NCI-H1417 treated with DMSO at 0.1 percent for 48 hours (cell line): ENCODE measurements around the gene MPRIP.
"Not testable (repeated sequence)": the region's sequence is repeated elsewhere in the genome, so short reads cannot be mapped to it uniquely, and the experiment has no call there.

Source experiments
- DNase-seq: peaks from one replicate; lab custom pipeline; 2025; lab: John Stamatoyannopoulos, UW

MPRIP gene, protein sequence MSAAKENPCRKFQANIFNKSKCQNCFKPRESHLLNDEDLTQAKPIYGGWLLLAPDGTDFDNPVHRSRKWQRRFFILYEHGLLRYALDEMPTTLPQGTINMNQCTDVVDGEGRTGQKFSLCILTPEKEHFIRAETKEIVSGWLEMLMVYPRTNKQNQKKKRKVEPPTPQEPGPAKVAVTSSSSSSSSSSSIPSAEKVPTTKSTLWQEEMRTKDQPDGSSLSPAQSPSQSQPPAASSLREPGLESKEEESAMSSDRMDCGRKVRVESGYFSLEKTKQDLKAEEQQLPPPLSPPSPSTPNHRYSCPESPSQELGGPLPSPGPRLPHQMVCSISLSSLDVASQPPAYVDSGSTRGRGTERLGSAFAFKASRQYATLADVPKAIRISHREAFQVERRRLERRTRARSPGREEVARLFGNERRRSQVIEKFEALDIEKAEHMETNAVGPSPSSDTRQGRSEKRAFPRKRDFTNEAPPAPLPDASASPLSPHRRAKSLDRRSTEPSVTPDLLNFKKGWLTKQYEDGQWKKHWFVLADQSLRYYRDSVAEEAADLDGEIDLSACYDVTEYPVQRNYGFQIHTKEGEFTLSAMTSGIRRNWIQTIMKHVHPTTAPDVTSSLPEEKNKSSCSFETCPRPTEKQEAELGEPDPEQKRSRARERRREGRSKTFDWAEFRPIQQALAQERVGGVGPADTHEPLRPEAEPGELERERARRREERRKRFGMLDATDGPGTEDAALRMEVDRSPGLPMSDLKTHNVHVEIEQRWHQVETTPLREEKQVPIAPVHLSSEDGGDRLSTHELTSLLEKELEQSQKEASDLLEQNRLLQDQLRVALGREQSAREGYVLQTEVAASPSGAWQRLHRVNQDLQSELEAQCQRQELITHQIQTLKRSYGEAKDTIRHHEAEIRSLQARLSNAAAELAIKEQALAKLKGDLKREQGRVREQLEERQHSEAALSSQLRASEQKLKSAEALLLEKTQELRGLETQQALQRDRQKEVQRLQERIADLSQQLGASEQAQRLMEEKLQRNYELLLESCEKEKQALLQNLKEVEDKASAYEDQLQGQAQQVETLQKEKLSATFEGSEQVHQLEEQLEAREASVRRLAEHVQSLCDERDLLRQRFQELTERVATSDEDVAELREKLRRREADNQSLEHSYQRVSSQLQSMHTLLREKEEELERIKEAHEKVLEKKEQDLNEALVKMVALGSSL (N-terminal part only)

GRCh38 chr17:17042384-17042736 is at the start of gene MPRIP:
MPRIP (plus strand) TSS chr17:17042457; CDS start chr17:17042849, 392 bp downstream.
- no peak for DNase-seq

- DNase-seq: no peak
Measured at GRCh38 chr17:16994631-16995030, 47.6 kb upstream of the MPRIP start.

GRCh38 chr17:16995930-16996329 is 46.3 kb upstream of the MPRIP start:
- DNase-seq: no peak

DNA sequence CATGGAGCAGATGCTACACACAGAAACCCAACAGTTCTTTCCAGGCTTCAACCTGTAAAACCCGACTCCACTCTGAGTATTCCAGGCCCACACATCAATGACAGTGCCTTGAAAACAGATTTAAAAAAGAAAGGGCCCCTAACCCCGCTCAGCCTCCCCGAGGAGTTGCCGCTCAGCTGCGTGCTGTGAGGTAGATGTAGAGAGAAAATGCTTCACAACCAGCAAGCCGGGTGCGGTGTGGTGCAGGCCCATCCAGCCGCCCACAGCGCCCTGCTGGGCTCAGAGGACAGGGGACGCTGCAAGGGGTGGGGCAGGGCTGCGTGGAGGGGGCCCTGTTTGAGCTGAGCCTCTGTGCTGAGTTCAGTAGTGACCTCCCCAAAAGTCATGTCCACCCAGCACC is 45.5 kb upstream of the MPRIP start:
- not testable (repeated sequence) for DNase-seq

DNA sequence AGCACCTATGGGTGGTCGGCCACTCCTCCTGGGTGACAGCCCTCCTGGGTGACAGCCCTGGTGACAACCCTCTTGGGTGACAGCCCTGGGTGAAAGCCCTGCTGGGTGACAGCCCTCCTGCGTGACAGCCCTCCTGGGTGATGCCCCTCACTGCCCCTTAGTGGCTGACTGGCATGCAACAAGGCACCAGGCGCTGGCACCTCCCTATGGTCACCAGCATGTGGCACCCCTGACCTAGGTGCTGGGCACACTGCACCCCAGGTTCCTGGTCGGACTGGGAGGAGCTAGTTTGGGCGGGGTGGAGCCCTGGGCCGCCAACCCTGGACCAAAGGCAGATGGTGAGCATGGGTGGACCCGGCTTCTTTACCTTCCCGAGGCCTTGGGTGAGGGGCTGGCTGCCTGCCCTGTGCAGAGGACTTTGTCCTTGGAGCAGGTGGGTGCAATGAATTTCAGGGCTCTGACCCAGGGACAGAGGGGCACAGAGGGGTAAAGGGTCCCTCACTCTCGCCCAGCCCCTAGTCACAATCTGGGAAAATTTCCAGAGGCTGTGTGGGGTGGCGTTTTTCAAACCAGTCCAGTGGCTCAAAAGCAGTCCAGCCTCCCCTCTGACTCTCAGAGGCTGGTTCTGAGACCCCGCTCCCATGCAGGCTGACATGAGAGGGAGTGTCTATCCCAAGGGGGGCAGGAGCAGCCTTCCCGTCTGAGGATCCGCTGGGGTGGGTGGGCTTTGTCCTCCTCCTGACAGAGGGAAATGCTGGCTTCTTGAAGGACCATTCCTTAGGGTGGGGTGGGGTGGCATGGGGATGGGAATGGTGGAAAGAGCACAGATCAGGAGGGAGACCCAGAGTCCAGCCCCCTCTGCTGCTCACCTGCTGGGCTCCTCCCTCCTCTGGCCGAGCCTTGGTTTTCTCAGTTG is 44.5 kb upstream of the MPRIP start:
- DNase-seq: no peak

DNA sequence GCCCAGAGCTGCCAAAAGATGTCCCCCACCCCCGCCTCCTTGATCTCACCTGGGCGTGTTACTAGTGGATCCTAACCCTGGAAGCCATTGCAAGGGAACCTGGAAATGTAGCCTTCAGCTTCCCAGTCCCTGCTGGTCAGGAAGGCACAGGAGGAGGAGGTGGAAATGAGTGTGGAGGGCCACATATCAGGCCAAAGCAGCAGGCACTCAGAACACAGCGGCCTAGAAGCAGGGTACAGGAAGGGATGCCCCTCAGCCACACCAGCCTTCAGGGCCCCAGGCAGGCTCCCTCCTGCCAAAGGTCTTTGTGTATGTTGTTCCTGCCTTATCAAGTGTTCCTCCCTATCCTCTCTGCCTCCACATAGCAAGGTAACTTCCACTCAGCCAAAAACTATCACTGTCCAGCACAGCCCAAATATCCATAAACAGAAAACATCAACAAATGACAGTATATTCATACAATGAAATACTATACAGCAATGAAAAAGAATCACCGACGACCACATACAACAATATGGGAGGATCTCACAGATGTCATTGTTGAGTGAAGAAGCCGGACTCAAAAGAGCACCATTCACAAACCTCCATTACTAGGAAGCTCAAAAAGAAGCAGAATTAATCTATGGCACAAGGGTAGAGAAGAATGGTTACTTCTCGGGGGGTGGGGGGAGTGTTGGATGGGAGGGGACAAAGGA is 42.2 kb upstream of the MPRIP start:
- no peak for DNase-seq

GRCh38 chr17:17001076-17001777 is 41.0 kb upstream of the MPRIP start:
- no peak for DNase-seq

GRCh38 chr17:17001874-17002520 is 40.3 kb upstream of the MPRIP start:
- DNase-seq: no peak

GRCh38 chr17:17002731-17003715 is 39.2 kb upstream of the MPRIP start:
- DNase-seq: not testable (repeated sequence)

DNA sequence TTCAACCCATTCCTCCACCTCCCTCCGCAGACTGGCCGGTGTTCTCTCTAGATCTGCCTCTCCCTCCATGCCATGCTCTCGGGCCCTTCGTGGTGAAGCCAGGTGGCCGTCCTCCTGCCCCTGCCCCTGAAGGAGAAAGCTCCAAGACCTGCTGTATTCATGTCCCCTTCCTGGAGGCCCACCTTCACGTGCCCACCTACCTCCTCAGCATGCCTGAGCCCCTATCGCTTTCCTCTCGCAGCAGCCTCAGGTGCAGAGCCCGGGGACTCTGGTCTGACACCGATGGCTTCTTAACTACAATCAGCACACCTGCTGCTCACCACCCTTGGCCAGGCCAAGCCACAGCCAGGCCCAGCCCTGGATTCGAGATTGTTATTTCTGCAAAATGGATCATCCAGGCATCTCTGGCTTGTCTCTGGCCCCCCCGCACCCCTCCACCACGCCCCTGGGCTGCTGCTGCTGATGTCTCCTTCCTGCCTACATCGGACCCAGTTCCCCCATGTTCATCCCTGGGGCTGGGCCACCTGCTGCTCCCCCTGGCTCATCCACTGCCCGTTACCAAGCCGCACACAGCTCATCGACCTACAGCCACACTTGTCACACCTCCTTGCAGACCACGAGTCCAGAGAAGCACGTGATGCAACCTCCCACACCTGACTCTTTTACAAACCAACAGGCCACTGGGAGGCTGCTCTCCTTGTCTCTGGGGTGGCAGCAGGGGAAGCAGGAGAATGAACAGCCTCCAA is 37.8 kb upstream of the MPRIP start:
- no peak for DNase-seq

GRCh38 chr17:17004997-17005614 is 37.2 kb upstream of the MPRIP start:
- DNase-seq: not testable (repeated sequence)

GRCh38 chr17:17007891-17008290 is 34.4 kb upstream of the MPRIP start:
- DNase-seq: not testable (repeated sequence)

- DNase-seq: not testable (repeated sequence)
Measured at GRCh38 chr17:17008621-17009397, 33.4 kb upstream of the MPRIP start.

DNA sequence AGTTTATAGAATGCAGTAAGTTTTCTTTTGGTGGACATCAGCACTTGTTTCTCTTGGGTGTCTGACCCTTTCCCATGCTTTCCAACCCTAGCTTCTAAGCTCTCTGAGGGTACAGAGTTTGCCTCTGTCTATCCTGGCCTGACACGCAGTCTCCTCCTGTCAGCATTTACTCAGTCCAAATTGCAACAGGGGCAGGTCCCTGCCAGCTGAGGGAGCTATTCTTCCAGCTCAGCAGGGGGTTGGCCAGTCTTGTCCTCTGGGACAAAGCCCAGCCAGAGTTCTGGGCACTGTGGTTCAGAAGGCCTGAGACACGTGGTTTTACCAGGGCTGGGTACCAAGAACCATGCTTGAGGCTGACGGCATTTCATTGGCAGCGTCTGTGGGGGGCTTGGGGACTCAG is 32.3 kb upstream of the MPRIP start:
- DNase-seq: not testable (repeated sequence)

DNA sequence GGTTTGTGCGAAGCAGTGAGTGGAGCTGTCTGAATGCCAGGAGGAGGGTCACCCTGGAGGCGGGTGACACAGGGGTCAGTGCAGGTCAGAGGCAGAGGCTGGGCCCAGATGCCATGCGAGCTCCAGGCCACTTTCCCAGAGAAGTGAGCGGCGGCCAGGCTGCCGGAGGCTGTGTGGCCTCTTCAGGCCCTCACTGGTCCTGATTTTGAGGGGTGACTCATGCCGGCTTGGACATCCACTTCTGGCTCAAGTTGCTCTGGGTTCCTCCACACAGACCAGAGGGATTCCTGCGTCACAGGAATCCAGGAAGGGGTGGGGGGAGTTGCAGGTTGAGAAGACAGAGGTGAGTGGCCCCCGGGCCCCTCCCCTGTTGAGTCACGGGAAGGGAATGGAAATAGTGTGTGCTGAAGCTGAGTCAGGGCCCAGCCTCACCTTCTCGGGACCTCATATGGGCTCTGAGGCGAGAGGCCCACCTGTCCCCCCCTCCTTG is 31.7 kb upstream of the MPRIP start:
- not testable (repeated sequence) for DNase-seq
